PC-3 (cell line): ENCODE measurements around the gene SLC43A2. TPM values are rescaled to one million over a fixed set of nuclear protein-coding genes. Genes with fewer than 3 reads are reported as not detected.

Experiments
- ATAC-seq: fragments of 200-7000 bp; cut with Tn5 transposase; 2 replicates; pipeline ENCODE4 v1.9.1; 2020; ENCODE audit warnings: mild to moderate bottlenecking, moderate library complexity
- BruUV-seq: library from RNA; stranded (reverse); fragments of 400-500 nt; replicated peaks from 2 replicates; lab custom pipeline; 2021; lab: Mats Ljungman, UMichigan
- CTCF ChIA-PET: fragments of 300-600 bp; sonication (Branson Sonifier 250); formaldehyde crosslinking; loops from one replicate; lab custom pipeline; 2022; ENCODE audit warnings: antibody characterized with exemption; lab: Charles Lee
- POLR2A ChIA-PET: fragments of 300-600 bp; sonication (Branson Sonifier 250); formaldehyde crosslinking; loops from one replicate; lab custom pipeline; 2022; ENCODE audit warnings: antibody characterized with exemption; ENCODE audit not compliant: unreplicated experiment; lab: Charles Lee
- DNase-seq: peaks from one replicate; pipeline ENCODE4 v3.0.0-alpha.2; 2015
- H2AFZ ChIP-seq: fragments of 300-600 bp; sonication (generic); 2 replicates; pipeline ENCODE4 v1.6.0; 2016; ENCODE audit warnings: antibody characterized with exemption, low read length
- H3F3A ChIP-seq: fragments of 300-600 bp; sonication (generic); one replicate; pipeline ENCODE4 v1.6.0; 2017; ENCODE audit warnings: antibody characterized with exemption, low read length, control low read depth, mild to moderate bottlenecking; ENCODE audit not compliant: unreplicated experiment
- H3K27ac ChIP-seq: fragments of 300-600 bp; sonication (generic); 2 replicates; pipeline ENCODE4 v1.5.1; 2016; ENCODE audit warnings: mild to moderate bottlenecking, low read length
- H3K27me3 ChIP-seq: fragments of 300-600 bp; sonication (generic); 2 replicates; pipeline ENCODE4 v1.6.1; 2016; ENCODE audit warnings: low read length, mixed read lengths
- H3K36me3 ChIP-seq: fragments of 300-600 bp; sonication (generic); 2 replicates; pipeline ENCODE4 v1.6.1; 2016; ENCODE audit warnings: low read depth, mixed run types, low read length, mixed read lengths
- H3K4me1 ChIP-seq: fragments of 300-600 bp; sonication (generic); 2 replicates; pipeline ENCODE4 v1.5.1; 2016; ENCODE audit warnings: low read length; ENCODE audit not compliant: insufficient read depth
- H3K4me2 ChIP-seq: fragments of 300-600 bp; sonication (generic); 2 replicates; pipeline ENCODE4 v1.6.0; 2016; ENCODE audit warnings: low read length
- H3K4me3 ChIP-seq: fragments of 300-600 bp; sonication (generic); 2 replicates; pipeline ENCODE4 v1.5.1; 2016; ENCODE audit warnings: mild to moderate bottlenecking, low read length, mixed read lengths
- H3K79me2 ChIP-seq: fragments of 300-600 bp; sonication (generic); 2 replicates; pipeline ENCODE4 v1.6.1; 2017; ENCODE audit warnings: low read length, mixed read lengths
- H3K9ac ChIP-seq: fragments of 300-600 bp; sonication (generic); 2 replicates; pipeline ENCODE4 v1.6.0; 2016; ENCODE audit warnings: mild to moderate bottlenecking, low read length
- H3K9me2 ChIP-seq: fragments of 300-600 bp; sonication (generic); replicated peaks from 2 replicates; pipeline ENCODE4 v1.6.1; 2016; ENCODE audit warnings: mixed run types, low read length, mixed read lengths
- H3K9me3 ChIP-seq: fragments of 300-600 bp; sonication (generic); 2 replicates; pipeline ENCODE4 v1.6.1; 2016; ENCODE audit warnings: low read length, mixed read lengths
- H4K20me1 ChIP-seq: fragments of 300-600 bp; sonication (generic); 2 replicates; pipeline ENCODE4 v1.6.1; 2016; ENCODE audit warnings: low read length, mixed read lengths
- CTCF ChIP-seq: fragments of 300-600 bp; sonication (generic); conservative IDR thresholded peaks from 2 replicates; pipeline ENCODE4 v1.5.1; 2017; ENCODE audit warnings: antibody characterized with exemption, low read depth, mild to moderate bottlenecking, low read length
- EZH2 ChIP-seq: fragments of 300-600 bp; sonication (generic); IDR thresholded peaks from one replicate; pipeline ENCODE4 v1.6.1; 2017; ENCODE audit warnings: antibody characterized with exemption, mild to moderate bottlenecking, low read length; ENCODE audit not compliant: unreplicated experiment
- EZH2phosphoT487 ChIP-seq: fragments of 300-600 bp; sonication (generic); IDR thresholded peaks from 2 replicates; pipeline ENCODE4 v1.6.1; 2018; ENCODE audit warnings: mild to moderate bottlenecking, antibody characterized with exemption, low read length, borderline replicate concordance
- intact Hi-C: fragments of 100-400 bp; cut with micrococcal nuclease; formaldehyde crosslinking; loops from 2 replicates; pipeline ENCODE4 v1.9.0; 2023
- total RNA-seq: library from RNA; depleted of rRNA; stranded (reverse); fragments of >200 nt; gene quantifications from 2 replicates; pipeline ENCODE4 v1.2.3, GENCODE V29; 2014

Gene SLC43A2
- total RNA-seq, 1 experiment from 2014 or later = 6.2 TPM

- Histone ChIP-seq H3K9me2 (no peaks in the 10 kb centered on the region), H4K20me1 (peaks cover 16% of the 10 kb centered on the region; the same call in 1 of the 2 replicates), H3K27me3 (no peaks in the 10 kb centered on the region), H3K27ac (no peak overlapping the region), H3K79me2 (peaks cover 50% of the 10 kb centered on the region), H3K4me1 (peaks cover 10% of the 10 kb centered on the region), H2AFZ (no peak overlapping the region), H3K9ac (no peak overlapping the region), H3K4me3 (no peak overlapping the region), H3K4me2 (no peak overlapping the region), H3K9me3 (no peaks in the 10 kb centered on the region), H3F3A (no peaks in the 10 kb centered on the region), H3K36me3 (no peaks in the 10 kb centered on the region)
- no TSS peak for BruUV-seq
- DNase-seq = no peak
- CTCF ChIA-PET = no interaction called here
- TF ChIP-seq EZH2phosphoT487 = no peak
- TF ChIP-seq EZH2 = no peak
- no peak for TF ChIP-seq CTCF
- intact Hi-C loops = no loop called here
- no peak for ATAC-seq
- POLR2A ChIA-PET = no interaction called here
Observed at GRCh38 chr17:1557355-1558095, 71.1 kb downstream of the SLC43A2 start.

- no peak for DNase-seq
- peaks cover 4% of the 10 kb centered on the region for H3K4me1 ChIP-seq
- H3F3A ChIP-seq = no peaks in the 10 kb centered on the region
- TF ChIP-seq CTCF (no peak), EZH2phosphoT487 (no peak), EZH2 (no peak)
- H3K9me2 ChIP-seq = no peaks in the 10 kb centered on the region
- H3K4me2 ChIP-seq = no peak overlapping the region
- H3K27ac ChIP-seq = no peak overlapping the region
- POLR2A ChIA-PET = no interaction called here
- H3K36me3 ChIP-seq = peaks cover under 1% of the 10 kb centered on the region; the same call in 1 of the 2 replicates
- no peak overlapping the region for H3K9ac ChIP-seq
- no peak for ATAC-seq
- no peaks in the 10 kb centered on the region for H3K9me3 ChIP-seq
- H3K79me2 ChIP-seq = peaks cover 36% of the 10 kb centered on the region
- CTCF ChIA-PET = no interaction called here
- no peaks in the 10 kb centered on the region for H3K27me3 ChIP-seq
- no TSS peak for BruUV-seq
- intact Hi-C loops = no loop called here
- H3K4me3 ChIP-seq = no peak overlapping the region
- H4K20me1 ChIP-seq = peaks cover 7% of the 10 kb centered on the region; the same call in 1 of the 2 replicates
- no peak overlapping the region for H2AFZ ChIP-seq
Observed at GRCh38 chr17:1555651-1556471, 72.8 kb downstream of the SLC43A2 start.
